NCI-H1930 (cell line): ENCODE data around the gene HDLBP.
"Not testable (repeated sequence)": the region's sequence is repeated elsewhere in the genome, so short reads cannot be mapped to it uniquely, and the experiment has no call there.

Experiments used
- DNase-seq, 2 experiments: peaks; one replicate each; lab custom pipeline; 2025; lab: John Stamatoyannopoulos, UW

The HDLBP gene

DNA sequence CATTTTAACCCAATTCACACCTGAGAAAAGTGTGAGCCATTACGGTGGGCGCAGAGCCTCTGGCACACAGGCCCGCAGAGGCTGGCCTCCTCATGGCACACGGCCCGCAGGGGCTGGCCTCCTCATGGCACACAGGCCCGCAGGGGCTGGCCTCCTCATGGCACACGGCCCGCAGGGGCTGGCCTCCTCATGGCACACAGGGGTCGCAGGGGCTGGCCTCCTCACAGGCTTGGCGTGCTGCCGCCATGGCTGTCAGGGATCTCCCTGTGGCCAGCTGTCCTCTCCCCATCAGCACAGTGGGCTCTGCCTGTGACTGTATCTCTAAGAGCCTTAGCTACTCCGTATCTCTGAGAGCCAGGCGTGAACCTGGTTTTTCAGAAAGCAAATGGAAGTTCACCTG is 102.4 kb downstream of the HDLBP start:
- no peak for DNase-seq

DNA sequence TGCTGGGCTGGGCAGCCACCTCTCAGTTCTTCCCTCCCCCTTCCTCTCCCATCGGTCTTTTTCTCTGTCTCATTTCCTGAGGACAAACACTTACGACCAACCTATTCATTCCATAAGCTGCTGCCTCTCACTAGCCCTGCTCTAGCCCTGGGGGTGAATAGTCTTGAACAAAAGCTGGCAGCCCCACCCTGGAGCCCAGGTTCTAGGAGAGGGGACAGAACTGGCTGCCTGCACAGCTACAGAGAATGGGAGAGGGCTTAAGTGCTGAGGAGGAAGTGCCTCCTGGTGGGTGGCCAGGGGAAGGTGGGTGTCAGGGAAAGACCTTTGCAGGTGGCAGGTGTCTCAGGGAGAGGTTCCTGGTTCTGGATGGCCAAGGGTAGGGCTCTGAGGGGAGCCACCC is 104.2 kb downstream of the HDLBP start:
- no peak for DNase-seq

DNA sequence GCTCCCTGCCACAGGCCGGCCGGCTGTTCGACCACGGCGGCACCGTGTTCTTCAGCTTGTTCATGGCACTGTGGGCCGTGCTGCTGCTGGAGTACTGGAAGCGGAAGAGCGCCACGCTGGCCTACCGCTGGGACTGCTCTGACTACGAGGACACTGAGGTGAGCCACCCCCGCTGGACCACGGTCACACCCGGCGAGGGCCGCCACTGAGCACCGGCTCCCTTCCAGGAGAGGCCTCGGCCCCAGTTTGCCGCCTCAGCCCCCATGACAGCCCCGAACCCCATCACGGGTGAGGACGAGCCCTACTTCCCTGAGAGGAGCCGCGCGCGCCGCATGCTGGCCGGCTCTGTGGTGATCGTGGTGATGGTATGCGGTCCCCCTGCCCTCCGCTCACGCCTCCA is 106.2 kb downstream of the HDLBP start:
- DNase-seq: no peak

DNA sequence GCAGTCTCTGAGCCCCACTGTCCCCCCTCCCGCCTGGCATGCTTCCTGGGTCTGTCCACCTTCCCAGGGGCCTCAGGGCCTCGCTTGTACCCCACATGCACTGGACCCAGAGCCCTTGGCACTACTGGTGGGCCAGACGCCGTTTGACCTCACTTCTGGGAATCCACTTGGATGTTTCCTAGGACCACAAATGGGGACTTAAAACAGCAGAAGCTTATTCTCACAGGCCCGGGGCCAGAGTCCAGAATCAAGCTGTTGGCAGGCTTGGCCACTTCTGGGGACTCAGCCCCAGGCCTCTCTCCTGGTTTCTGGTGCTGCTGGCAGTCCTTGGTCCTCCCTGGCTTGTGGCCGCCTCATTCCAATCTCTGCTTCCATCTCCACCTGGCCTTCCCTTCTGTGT is 107.4 kb downstream of the HDLBP start:
- DNase-seq: no peak

DNA sequence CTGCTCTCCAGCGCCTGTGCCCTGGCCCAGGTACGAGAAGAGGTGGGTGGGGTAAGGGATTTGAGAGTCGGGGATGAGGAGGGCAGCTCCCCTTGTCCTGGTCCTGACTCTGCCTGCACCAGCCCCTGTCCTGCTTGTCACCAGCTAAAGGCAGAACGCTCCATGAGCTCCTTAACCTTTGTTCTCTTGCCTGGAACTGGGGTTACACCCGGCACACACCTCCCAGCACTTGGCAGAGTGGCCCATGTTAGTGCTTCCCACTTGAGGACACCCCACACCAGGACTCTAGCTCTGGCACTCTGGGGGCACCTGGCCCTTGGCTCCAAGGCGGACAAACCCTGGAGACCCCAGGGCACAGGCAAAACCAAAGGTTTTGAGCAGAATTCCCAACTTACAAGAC is 107.8 kb downstream of the HDLBP start:
- DNase-seq: no peak

DNA sequence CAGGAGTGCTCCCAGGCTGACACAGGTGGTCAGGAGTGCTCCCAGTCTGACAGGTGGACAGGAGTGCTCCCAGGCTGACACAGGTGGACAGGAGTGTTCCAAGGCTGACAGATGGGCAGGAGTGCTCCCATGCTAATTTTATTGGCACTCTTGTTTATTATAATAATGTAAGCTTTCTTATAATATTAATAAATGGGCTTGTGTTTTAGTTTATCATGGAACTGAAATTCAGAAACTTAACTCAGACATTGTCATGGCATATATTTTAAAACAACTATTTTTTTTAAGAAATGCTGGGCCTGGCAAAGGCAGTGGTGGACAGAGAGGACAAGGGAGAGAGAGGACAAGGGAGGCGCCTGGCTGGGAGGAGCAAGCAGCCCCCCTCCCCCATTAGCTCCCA is 108.3 kb downstream of the HDLBP start:
- DNase-seq: no peak

DNA sequence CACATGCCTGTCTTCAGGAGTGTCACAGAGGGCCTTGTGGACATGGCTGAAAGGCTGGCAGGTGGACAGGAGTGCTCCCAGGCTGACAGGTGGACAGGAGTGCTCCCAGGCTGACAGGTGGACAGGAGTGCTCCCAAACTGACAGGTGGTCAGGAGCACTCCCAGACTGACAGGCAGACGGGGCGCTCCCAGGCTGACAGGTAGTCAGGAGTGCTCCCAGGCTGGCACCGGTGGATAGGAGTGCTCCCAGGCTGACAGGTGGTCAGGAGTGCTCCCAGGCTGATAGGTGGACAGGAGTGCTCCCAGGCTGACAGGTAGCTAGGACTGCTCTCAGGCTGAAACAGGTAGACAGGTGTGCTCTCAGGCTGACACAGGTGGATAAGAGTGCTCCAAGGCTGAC is 110.4 kb downstream of the HDLBP start:
- DNase-seq: no peak

DNA sequence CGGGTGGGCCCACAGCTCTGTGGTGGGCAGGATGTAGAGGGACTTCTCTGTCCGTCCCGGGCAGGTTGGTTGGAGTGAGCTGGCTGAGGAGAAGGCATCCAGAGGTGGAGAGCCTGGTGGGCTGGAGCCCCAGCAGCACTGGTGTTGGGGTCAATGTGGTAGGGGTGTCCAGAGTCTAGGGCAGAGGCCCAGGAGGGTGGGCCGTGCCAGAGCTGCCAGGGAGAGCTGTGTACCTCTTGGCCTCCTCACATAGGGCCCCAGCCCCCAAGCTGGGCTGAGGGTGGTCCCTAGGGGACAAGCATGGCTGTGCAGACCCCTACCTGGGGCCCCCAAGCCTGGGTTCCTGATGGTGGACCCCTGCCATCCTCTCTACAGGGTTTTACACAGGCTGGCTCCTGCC is 111.0 kb downstream of the HDLBP start:
- no peak for DNase-seq

DNA sequence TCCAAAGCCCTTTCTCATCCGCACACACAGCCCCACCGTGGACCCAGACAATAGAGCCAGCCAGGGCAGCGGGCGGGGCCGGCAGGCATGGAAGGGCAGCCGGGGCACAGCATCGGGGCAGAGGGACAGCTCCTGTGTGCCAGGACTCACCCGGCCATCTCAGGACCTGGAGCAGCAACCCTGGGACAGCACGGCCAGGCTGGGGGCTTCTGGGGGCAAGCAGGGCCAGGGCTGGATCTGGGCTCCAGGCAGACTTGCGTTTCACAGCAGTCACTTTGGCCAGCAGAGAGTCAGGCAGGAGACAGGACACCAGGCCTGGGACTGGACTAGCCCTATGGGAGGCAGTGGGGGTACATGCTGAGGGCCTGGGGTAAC is 111.5 kb downstream of the HDLBP start:
- no peak for DNase-seq

DNA sequence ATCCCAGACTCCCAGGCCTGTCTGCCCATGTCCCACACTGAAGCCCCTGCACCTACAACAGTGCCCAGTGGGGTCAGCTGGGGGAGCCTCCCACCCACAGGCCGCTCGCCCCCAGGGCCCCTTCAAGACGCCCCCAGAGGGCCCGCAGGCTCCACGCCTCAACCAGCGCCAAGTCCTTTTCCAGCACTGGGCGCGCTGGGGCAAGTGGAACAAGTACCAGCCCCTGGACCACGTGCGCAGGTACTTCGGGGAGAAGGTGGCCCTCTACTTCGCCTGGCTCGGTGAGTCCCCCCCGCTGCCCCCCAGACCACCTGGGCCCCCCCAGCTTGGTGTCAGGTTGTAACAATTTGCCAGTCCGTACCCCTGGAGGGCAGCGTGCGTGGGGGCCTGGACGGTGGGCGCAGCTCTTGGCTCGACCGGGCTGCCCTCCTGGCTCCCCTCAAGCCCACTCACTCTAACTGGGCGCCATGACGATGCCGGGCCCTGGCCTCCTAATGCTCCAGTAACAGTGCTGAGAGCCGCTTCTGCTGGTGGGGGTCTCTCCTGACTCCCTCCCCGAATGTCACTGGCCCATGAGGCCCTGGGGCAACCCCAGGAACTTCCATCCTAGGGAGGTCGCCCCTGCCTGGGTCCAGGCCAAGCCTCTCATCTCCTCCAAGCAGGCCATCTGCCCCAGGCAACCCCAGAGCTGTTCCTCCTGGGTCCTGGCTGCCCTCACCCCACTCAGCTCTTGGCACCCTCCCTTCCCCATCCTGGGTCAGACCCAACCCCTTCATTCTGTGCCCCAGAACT is 112.1 kb downstream of the HDLBP start:
- no peak for DNase-seq

DNA sequence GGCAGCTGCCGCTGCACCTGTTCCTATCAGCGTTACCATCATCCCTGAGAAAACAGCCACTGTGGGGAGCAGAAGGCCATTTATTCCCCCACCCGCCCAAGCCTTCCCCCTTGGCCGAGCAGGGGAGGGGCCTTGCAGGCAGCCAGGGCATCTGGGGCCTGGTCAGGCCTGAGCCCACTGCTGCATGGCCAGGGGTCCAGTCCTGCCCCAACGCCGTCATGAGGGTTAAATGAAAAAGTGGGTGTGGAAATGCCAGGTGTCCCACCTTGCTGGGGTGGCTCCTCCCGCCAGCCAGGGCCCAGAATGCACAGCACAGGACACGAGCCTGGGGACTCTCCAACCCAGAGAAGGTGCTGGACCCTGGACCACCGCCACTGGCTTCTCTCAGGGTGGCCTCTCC is 112.8 kb downstream of the HDLBP start:
- DNase-seq: no peak

DNA sequence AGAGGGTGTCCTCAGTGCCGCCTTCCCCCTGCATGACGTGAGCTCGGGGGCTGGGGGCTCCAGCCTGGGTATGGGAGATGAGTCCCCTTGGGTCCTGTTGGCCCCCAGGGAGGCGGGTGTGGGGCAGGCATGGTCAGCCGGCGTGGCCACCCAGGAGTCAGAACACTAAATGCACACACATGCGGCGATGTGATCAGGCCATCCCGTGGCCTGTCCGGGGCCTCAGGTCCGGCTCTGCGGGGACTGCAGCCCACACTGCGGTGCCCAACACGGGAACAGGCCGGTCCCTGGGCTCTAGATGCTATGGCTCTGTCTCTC is 113.2 kb downstream of the HDLBP start:
- DNase-seq: no peak

DNA sequence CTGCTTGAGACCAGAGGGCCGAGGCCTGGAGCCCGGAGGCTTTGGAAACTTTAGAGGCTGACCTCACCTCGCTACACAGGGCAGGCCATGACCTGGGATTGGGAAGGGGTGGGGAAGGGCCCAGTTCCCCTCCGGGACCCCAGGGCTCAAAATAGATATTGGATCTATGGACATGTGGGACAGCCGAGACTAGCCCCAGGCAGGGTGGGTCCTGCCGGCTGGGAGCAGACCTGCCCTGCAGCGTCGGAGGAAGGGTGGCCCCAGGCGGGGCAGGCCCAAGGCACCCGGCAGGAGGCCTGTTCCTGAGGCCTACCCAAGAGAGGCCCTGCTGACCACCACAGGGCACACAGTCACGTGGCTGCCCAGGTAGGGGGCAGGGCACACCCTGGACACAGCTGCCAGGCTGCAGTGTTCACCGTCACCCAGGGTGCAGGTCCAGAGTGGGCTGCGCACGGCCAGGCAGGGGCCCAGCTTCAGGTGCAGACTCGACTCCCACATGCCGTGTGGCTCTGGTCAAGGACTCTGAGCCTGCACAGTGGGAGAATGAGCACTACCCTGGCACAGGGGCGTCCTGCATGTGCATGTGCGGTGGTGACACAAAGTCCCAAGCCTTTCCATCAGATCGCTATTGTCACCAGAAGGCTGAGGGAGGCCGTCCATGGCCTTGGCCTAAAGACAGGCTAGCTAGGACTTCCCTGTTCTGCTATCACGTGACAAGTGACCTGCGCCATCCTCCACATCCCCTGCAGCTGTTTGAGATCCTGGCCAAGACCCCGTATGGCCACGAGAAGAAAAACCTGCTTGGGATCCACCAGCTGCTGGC is 113.8 kb downstream of the HDLBP start:
- DNase-seq: no peak

DNA sequence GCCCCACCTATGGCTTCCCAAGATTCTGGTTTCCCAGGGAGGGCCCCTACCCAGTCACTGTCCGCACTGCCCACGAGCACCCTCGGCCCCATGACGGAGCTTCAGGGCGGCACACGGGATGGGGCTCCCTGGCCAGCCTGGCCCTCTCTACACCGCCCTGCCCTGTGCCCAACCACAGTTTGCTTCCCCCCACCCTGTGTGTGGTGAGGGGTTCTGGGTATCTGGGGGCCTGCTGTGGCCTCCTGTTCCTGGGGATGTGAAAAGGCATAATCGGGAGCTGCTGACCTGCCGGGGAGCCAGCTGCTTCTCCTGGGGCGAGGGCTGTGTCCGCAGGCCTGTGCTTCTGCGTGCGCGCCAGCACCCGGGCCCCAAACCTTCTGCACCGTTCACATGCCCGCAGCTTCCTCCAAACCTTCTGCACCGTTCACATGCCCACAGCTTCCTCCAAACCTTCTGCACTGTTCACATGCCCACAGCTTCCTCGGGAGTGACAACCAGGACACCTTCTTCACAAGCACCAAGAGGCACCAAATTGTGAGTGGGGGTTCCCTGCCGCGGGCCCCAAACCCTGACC is 114.6 kb downstream of the HDLBP start:
- no peak for DNase-seq

DNA sequence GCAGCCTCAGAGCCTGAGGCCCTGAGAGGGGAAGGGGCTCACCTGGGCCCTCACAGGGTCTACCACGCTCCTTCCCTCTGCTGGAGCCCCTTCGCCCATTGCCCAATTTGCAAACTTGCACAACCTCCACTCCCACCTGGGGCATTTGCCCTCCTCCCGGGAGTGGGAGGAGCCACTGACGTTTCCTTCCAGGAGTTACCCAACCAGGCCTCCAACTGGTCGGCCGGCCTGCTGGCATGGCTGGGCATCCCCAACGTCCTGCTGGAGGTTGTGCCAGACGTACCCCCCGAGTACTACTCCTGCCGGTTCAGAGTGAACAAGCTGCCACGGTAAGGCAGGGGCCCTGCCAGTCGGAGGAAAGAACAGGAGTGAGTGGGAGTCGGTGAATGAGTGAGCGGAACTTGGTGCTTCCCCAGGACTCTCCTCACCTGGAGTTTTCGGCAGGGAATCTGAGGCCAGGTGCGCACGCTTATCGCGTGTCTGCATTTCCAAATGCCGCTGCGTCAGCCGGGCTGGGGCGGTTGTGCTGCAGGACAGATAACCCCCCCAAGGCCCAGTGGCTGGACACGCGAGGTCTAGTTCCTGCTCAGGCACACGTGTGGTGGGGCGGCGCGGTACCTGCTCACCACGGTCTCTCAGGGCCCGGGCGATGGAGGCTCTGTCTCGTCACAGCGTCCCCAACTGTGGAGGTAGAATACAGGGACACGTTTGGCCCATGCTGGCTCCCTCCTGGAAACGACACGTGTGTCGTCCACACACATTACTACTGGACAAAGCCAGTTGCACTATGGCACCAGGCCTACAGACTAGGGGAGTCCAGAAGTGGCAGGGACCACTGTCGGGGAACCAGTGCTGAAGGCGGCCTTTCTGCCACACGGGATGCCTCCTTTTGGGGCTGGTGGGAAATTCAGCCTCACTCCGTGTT is 115.3 kb downstream of the HDLBP start:
- no peak for DNase-seq

DNA sequence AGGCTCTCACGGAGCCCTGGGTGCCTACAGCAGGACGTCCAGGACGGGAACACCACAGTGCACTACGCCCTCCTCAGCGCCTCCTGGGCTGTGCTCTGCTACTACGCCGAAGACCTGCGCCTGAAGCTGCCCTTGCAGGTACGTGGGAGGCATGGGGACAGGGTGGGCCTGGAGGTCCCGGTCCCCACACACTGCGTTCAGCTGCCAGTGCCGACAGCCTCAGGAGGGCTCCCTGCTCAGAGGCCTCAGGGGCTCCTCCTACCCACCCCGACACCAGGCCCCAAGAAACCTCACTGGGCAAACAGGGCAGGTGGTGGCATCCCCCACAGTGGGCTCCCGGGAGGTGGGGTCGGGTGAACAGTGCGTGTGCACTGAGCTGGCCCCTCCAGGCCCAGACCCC is 116.2 kb downstream of the HDLBP start:
- DNase-seq: no peak

DNA sequence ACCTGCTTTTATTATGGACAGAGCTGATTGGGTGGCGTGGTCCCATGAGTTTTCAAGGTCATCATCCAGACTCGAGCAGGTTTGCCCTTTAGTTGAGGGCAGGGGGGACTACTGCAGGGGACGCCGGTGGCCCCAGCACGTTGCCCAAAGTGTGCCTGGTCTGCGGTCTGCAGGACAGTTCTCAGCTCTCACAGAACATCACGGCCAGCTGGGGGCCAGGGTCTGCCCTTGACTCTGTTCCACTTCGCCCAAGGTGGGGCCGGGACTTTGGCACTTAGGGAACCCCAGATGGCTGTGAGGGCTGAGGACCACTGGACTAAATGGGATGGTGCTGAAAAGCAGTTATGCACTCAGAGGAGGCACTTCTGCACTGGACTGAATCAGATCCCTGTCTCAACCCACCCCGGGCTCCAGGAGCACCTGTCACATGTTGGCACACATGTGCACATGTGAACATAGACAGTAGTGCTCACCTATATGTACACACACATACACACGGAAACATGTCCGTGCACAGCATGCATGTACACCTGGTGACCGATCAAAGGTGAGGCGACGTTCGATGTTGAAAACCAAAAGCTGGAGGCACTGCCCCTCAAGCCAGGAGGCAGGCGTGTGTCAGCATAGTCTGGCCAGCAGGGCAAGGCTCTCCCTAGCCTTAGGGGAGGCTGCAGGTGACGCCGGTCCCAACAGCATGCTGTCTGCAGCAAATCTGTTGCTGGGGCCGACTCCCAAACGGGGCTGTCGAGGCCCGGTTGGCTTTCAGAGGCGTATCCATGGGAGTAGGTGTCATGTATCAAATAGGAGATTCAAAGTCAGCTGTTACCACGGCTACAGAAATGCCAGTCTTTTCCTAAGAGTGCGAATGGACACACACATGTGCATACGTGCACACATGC is 116.8 kb downstream of the HDLBP start:
- DNase-seq: no peak

DNA sequence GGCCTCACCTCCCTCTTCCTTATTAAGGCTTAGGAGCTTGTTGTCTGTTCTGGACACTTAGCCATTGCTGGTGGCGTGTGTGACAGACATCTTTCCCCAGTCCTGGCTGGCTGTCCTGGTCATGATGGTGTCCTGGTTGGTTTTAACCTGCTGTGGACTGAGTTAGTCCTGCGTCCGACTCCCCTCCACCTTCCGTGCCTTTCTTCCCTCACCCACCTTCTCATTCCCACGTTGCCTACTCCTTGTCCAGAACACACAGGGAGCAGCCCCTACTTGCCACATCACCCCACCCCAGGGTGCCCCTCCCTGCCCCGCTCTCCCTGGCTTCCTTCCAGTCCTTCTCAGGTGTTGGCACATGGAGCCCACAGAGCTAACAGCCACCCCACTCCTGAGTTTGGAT is 117.5 kb downstream of the HDLBP start:
- no peak for DNase-seq

DNA sequence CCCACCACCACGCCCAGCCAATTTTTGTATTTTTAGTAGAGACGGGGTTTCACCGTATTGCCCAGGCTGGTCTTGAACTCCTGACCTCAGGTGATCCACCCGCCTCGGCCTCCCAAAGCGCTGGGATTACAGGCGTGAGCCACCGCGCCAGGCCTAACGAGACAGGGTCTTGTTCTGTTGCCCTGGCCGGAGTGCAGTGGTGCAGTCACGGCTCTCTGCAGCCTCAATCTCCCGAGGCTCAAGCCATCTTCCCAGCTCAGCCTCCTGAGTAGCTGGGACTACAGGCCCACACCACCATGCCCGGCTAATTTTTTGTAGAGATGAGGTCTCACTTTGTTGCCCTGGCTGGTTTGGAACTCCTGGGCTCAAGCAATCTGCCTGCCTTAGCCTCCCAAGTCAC is 118.2 kb downstream of the HDLBP start:
- not testable (repeated sequence) for DNase-seq

DNA sequence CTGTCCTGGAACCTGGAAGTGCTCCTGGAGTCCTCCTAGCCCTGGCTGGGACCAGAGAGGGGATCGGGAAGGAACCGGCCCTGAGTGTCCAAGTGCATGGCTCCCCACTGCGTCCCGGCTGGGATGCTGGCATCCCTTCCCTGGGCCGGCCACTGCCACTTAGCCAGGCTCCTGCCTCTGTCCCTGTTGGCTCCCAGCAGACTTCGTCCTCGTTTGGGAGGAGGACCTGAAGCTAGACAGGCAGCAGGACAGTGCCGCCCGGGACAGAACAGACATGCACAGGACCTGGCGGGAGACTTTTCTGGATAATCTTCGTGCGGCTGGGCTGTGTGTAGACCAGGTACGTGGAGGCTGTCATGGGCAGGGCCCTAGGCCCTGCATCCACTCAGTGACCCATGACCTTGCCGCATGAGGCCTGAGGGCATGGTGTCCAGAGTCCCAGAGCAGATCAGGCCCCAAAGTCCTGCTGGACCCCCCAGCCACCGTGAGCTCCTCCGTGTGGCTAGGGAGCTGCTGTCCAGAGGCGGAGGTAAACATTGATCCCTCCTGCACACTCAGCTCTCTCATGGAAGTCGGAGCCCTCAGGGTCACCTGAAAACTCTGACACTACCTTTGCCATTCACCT is 119.9 kb downstream of the HDLBP start:
- no peak for DNase-seq

DNA sequence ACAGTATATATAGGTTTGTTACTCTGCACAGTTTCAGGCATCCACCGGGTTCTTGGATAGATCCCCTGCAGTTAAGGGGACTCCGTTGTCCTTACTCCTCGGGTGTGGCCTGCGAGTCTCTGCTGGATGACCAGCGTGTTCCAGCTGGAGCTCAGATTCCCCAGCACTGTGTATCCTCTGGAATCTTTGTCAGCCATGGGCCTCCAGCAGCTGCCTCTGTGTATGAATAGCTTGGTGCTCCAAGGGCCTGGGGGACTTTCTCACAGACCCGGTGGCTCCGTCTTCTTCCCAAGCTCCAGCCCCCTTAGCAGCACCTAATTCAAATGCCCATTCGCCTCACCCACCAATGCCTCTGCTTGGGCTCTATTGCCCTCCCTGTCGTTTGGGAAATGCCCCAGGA is 120.7 kb downstream of the HDLBP start:
- no peak for DNase-seq
